BE2C (cell line): ENCODE measurements around the gene MEF2D.
A peak's percentile ranks its signal among the peaks of the same experiment; 100 is the strongest.

Source experiments
- DNase-seq: peaks from one replicate; pipeline ENCODE4 v3.0.0-alpha.2; 2020
- H3K27me3 ChIP-seq: fragments of 250-450 bp; sonication (Bioruptor Pico); 2 replicates; pipeline ENCODE4 v1.5.1; 2020; ENCODE audit warnings: mild to moderate bottlenecking
- H3K36me3 ChIP-seq: fragments of 250-450 bp; sonication (Bioruptor Pico); 2 replicates; pipeline ENCODE4 v1.5.1; 2020; ENCODE audit warnings: mild to moderate bottlenecking
- H3K4me1 ChIP-seq: fragments of 250-450 bp; sonication (Bioruptor Pico); 2 replicates; pipeline ENCODE4 v1.5.1; 2020
- H3K4me3 ChIP-seq: 2 replicates; pipeline ENCODE4 v1.5.1; 2011; ENCODE audit warnings: low read depth, low read length
- H3K9me3 ChIP-seq: fragments of 250-450 bp; sonication (Bioruptor Pico); 2 replicates; pipeline ENCODE4 v1.5.1; 2020
- CTCF ChIP-seq: IDR thresholded peaks from 2 replicates; pipeline ENCODE4 v1.5.1; 2012; ENCODE audit warnings: mild to moderate bottlenecking, low read depth, low read length

Gene MEF2D

GRCh38 chr1:156419854-156420204 lies 80.7 kb downstream of the MEF2D start:
- Histone ChIP-seq H3K27me3 (peaks cover 11% of the 10 kb centered on the region), H3K36me3 (no peaks in the 10 kb centered on the region), H3K4me3 (no peak overlapping the region), H3K9me3 (no peaks in the 10 kb centered on the region), H3K4me1 (no peaks in the 10 kb centered on the region)
- DNase-seq: peak; percentile 37
- peak; percentile 47 for TF ChIP-seq CTCF

- H3K9me3 ChIP-seq: no peaks in the 10 kb centered on the region
- H3K4me3 ChIP-seq: no peak overlapping the region
- DNase-seq: no peak
- no peaks in the 10 kb centered on the region for H3K4me1 ChIP-seq
- H3K36me3 ChIP-seq: no peaks in the 10 kb centered on the region
- TF ChIP-seq CTCF: no peak
- H3K27me3 ChIP-seq: peaks cover 11% of the 10 kb centered on the region
Measured at GRCh38 chr1:156418416-156419070, 82.0 kb downstream of the MEF2D start.

GRCh38 chr1:156417401-156418020 lies 83.1 kb downstream of the MEF2D start:
- no peak for DNase-seq
- H3K27me3 ChIP-seq: peaks cover 11% of the 10 kb centered on the region

GRCh38 chr1:156416993-156417392 lies 83.6 kb downstream of the MEF2D start:
- DNase-seq: no peak
- Histone ChIP-seq H3K27me3 (peaks cover 11% of the 10 kb centered on the region), H3K36me3 (no peaks in the 10 kb centered on the region), H3K9me3 (no peaks in the 10 kb centered on the region), H3K4me3 (no peak overlapping the region), H3K4me1 (no peaks in the 10 kb centered on the region)
- TF ChIP-seq CTCF: no peak

More at GRCh38 chr1:156417401-156418020, 83.1 kb downstream of the MEF2D start:
- no peak for TF ChIP-seq CTCF
- Histone ChIP-seq H3K4me3 (no peak overlapping the region), H3K9me3 (no peaks in the 10 kb centered on the region), H3K36me3 (no peaks in the 10 kb centered on the region), H3K4me1 (no peaks in the 10 kb centered on the region)

- Histone ChIP-seq H3K9me3 (no peaks in the 10 kb centered on the region), H3K27me3 (no peaks in the 10 kb centered on the region), H3K4me3 (no peak overlapping the region), H3K4me1 (no peaks in the 10 kb centered on the region), H3K36me3 (no peaks in the 10 kb centered on the region)
- no peak for DNase-seq
- TF ChIP-seq CTCF: no peak
Measured at GRCh38 chr1:156414461-156415064, 86.0 kb downstream of the MEF2D start.
